Omental fat pad (tissue), 4 donors: Measurements from ENCODE around the gene GAGE12F. TPM values are rescaled to one million over a fixed set of nuclear protein-coding genes. Genes with fewer than 3 reads are reported as not detected.
A peak's percentile ranks its signal among the peaks of the same experiment; 100 is the strongest.
"Not testable (repeated sequence)": the region's sequence is repeated elsewhere in the genome, so short reads cannot be mapped to it uniquely, and the experiment has no call there.

Source experiments
- ATAC-seq: fragments of 150-250 bp; one replicate; pipeline ENCODE4 v1.9.1; 2016; ENCODE audit warnings: mild to moderate bottlenecking, moderate library complexity; ENCODE audit not compliant: low FRiP score
- DNase-seq: peaks from one replicate; pipeline ENCODE4 v3.0.0-alpha.2; 2019; ENCODE audit warnings: low spot score
- small RNA-seq: library from RNA; depleted of rRNA; stranded (forward); fragments of <200 nt; gene quantifications from one replicate; pipeline ENCODE3, GENCODE V24; 2016
- total RNA-seq, 4 donors: library from RNA; depleted of rRNA; stranded (reverse); fragments of >200 nt; gene quantifications; one replicate each; pipeline ENCODE4 v1.1.0, GENCODE V29; 2016
- TF ChIP-seq, protein P1 (sequence below), 3 donors: fragments of 450-650 bp; IDR thresholded peaks; one replicate each; pipeline ENCODE4 v1.5.1; 2016 to 2017; ENCODE audit warnings: antibody characterized with exemption in 3 of 3, mild to moderate bottlenecking in 3 of 3, moderate library complexity in 2 of 3

Gene GAGE12F
- not detected for total RNA-seq

GRCh38 chrX:49560542-49560941, at the start of gene GAGE12F:
Gene GAGE12F, plus strand, starts transcription at chrX:49560842. Its CDS starts 1,155 bp downstream, at chrX:49561997.
- DNase-seq, ATAC-seq: not testable (repeated sequence)

- DNase-seq, ATAC-seq: not testable (repeated sequence)
Observed at GRCh38 chrX:49531877-49532276, 28.8 kb upstream of the GAGE12F start, which contains the start of gene GAGE12C. Gene GAGE12C, plus strand, starts transcription at chrX:49532177. Its CDS starts 1,155 bp downstream, at chrX:49533332.

- not testable (repeated sequence) for ATAC-seq, DNase-seq
Observed at GRCh38 chrX:49541433-49541832, 19.2 kb upstream of the GAGE12F start, which contains the start of gene GAGE12D. Gene GAGE12D, plus strand, starts transcription at chrX:49541733. Its CDS starts 1,155 bp downstream, at chrX:49542888.

- not testable (repeated sequence) for ATAC-seq, DNase-seq
Observed at GRCh38 chrX:49550989-49551388, 9.7 kb upstream of the GAGE12F start, which contains the start of gene GAGE12E. Gene GAGE12E, plus strand, starts transcription at chrX:49551289. Its CDS starts 1,155 bp downstream, at chrX:49552444.

DNA sequence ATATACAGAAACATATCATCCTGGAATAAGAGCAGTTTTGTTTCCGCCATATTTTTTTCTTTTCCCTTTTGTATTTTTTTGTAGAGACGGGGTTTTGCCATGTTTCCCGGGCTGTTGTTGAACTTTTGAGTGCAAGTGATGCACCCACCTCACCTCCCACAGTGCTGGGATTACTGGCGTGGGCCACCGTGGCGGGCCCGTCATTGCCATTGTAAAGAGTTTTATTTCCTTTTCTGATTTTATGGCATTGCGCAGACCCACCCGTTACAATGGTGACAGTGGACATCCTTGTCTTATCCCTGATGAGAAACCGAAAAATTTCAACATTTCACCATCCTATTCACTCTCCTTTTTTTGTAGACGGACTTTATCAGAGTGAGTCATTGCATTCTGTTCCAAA, 8.1 kb downstream of the GAGE12F start:
- ATAC-seq, result not testable (repeated sequence)

GRCh38 chrX:49569152-49569551, 8.5 kb downstream of the GAGE12F start:
- not testable (repeated sequence) for DNase-seq, ATAC-seq

More for the DNA sequence above, 8.1 kb downstream of the GAGE12F start:
- peak; percentile 22 for DNase-seq

DNA sequence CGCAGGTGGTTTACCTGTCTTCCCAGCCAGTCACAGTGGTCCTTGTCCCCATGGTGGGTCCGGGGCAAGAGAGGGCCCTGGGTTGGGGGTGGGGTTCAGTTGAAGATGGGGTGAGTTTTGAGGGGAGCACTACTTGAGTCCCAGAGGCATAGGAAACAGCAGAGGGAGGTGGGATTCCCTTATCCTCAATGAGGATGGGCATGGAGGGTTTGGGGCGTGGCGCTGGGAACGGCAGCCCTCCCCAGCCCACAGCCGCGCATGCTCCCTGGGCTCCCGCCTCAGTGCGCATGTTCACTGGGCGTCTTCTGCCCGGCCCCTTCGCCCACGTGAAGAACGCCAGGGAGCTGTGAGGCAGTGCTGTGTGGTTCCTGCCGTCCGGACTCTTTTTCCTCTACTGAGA, 9.5 kb downstream of the GAGE12F start, which contains the start of gene GAGE12G:
TSS of gene GAGE12G (plus strand) at position 301 of the 400 bp plus-strand sequence. CDS start 1,155 bp downstream, outside the sequence.
- not testable (repeated sequence) for ATAC-seq

DNA sequence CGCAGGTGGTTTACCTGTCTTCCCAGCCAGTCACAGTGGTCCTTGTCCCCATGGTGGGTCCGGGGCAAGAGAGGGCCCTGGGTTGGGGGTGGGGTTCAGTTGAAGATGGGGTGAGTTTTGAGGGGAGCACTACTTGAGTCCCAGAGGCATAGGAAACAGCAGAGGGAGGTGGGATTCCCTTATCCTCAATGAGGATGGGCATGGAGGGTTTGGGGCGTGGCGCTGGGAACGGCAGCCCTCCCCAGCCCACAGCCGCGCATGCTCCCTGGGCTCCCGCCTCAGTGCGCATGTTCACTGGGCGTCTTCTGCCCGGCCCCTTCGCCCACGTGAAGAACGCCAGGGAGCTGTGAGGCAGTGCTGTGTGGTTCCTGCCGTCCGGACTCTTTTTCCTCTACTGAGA, 19.0 kb downstream of the GAGE12F start, which contains the start of gene GAGE12H:
TSS of gene GAGE12H (plus strand) at position 301 of the 400 bp plus-strand sequence. CDS start 1,155 bp downstream, outside the sequence.
- not testable (repeated sequence) for DNase-seq, ATAC-seq

More for the DNA sequence above, 9.5 kb downstream of the GAGE12F start, which contains the start of gene GAGE12G:
- not testable (repeated sequence) for DNase-seq

- ATAC-seq, DNase-seq: not testable (repeated sequence)
Observed at GRCh38 chrX:49589196-49589595, 28.6 kb downstream of the GAGE12F start, which contains the start of gene GAGE2A. Gene GAGE2A, plus strand, starts transcription at chrX:49589496. Its CDS starts 1,155 bp downstream, at chrX:49590651.

- not testable (repeated sequence) for DNase-seq, ATAC-seq
Observed at GRCh38 chrX:49589769-49590478, 29.3 kb downstream of the GAGE12F start.

DNA sequence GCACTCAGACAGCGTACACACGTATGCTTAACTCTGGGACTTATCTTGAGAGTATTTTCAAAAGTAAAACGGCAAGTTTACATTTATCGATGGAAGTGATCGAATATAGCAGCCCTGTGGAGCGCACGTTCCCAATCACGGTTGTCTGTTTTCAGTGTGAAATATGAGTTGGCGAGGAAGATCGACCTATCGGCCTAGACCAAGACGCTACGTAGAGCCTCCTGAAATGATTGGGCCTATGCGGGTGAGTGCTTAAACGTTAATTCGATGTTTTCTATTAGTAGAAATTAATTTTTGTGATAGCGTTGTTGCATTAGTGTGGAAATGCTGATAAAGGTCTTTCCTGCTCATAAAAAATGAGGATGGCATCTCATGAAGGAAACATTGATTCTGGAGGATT, 29.8 kb downstream of the GAGE12F start:
- DNase-seq, ATAC-seq: not testable (repeated sequence)

GRCh38 chrX:49598720-49599119, 38.1 kb downstream of the GAGE12F start, which contains the start of gene GAGE1:
Gene GAGE1, plus strand, starts transcription at chrX:49599020. Its CDS starts 1,155 bp downstream, at chrX:49600175.
- ATAC-seq, DNase-seq: not testable (repeated sequence)

DNA sequence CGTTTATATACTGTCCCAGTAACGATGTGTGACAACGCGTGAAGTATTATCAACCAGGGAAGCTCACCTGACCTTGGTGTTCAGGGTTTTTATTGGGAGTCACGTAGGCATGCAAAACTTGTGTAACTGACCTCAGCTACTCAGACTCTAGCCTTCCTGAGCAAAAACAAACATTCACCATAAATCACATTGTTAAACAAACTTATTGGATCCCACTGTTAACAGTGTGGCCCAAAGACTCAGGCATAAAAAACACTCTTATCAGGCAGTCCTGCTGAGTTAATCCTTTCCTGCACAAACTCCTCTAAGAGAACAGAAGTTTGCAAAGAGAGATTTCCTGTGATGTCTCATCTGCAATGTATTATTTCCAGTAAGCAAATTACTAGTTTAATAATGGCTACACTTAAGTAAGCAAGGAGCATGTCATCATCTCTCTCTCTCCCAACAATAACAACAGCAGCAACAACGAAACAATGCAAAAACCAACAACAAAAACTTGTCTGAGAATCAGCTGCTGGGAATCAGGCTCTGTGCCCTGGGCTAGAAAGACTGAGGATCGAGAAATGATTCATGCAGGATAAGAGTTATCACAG, 50.2 kb downstream of the GAGE12F start:
- ATAC-seq, result no peak
- TF ChIP-seq, protein P1, sequence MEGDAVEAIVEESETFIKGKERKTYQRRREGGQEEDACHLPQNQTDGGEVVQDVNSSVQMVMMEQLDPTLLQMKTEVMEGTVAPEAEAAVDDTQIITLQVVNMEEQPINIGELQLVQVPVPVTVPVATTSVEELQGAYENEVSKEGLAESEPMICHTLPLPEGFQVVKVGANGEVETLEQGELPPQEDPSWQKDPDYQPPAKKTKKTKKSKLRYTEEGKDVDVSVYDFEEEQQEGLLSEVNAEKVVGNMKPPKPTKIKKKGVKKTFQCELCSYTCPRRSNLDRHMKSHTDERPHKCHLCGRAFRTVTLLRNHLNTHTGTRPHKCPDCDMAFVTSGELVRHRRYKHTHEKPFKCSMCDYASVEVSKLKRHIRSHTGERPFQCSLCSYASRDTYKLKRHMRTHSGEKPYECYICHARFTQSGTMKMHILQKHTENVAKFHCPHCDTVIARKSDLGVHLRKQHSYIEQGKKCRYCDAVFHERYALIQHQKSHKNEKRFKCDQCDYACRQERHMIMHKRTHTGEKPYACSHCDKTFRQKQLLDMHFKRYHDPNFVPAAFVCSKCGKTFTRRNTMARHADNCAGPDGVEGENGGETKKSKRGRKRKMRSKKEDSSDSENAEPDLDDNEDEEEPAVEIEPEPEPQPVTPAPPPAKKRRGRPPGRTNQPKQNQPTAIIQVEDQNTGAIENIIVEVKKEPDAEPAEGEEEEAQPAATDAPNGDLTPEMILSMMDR (IDR thresholded peaks at IDR 0.05), result no peak
- no peak for DNase-seq

Small RNA genes within 50 kb of the gene (small RNA-seq; reads per million reads assigned to genes)
- gene GAGE12B, result not detected

Other genes with a start within 250 kb of the GAGE12F start
- not detected for gene GAGE12J, start 238.8 kb upstream of the GAGE12F start, total RNA-seq
- not detected for gene GAGE13, start 229.3 kb upstream of the GAGE12F start, total RNA-seq
- not detected for gene GAGE12C, start 28.7 kb upstream of the GAGE12F start, total RNA-seq
- gene GAGE12D, start 19.1 kb upstream of the GAGE12F start, total RNA-seq, result not detected
- not detected for gene GAGE12E, start 9.6 kb upstream of the GAGE12F start, total RNA-seq
- gene GAGE12G, start 9.6 kb downstream of the GAGE12F start, total RNA-seq, result not detected
- gene GAGE12H, start 19.1 kb downstream of the GAGE12F start, total RNA-seq, result not detected
- gene GAGE2A, start 28.7 kb downstream of the GAGE12F start, total RNA-seq, result not detected
- gene GAGE1, start 38.2 kb downstream of the GAGE12F start, total RNA-seq, result not detected
- gene PAGE1, start 135.1 kb downstream of the GAGE12F start, total RNA-seq, result not detected